HG03064 (cell line): Measurements from ENCODE around the gene HNRNPA1.
"Not testable (repeated sequence)": the region's sequence is repeated elsewhere in the genome, so short reads cannot be mapped to it uniquely, and the experiment has no call there.

Experiments used
- ATAC-seq: cut with Tn5 transposase; IDR thresholded peaks from one replicate; pipeline ENCODE4 v1.9.1; 2021; ENCODE audit warnings: low read depth; ENCODE audit not compliant: unreplicated experiment

Gene HNRNPA1

DNA sequence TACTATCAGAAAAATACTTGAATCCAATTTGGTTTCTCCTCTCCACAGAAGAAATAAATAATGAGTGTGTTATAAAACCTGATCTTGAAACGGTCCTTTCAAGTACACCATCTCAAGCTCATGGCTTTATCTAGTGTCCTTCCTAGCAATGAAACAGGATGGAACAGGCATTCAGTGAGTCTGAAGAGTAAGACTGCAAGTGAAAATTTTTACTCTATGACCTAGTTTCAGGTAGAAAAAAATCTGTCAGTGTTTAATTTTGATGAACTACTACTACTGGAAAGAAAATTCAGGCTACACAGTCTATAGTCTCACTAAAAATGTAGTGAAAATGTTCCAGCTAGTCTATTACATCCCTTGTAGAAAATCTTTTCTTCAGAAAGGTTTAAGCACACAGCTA lies 8.3 kb upstream of the HNRNPA1 start:
- ATAC-seq: no peak

DNA sequence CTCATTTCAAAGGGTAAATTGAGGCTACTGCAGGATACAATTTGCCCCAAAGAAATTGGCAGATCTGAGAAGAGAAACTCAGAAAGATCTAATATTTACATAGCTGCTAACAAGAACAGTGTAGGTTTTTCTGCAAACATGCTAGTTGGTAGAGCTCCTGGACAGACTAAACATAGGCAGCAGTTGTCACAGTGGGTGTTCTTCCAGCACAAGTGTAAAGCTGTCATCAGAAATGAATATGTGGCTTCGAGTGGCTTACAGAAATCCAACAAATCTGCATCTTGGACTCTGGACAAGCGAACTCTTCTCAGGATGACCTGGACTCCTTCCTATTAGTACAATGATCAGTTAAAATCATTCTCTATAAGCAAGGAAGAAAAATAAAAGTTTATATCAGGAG lies 6.5 kb upstream of the HNRNPA1 start:
- no peak for ATAC-seq

- no peak for ATAC-seq
Observed at GRCh38 chr12:54276368-54276767, 4.2 kb upstream of the HNRNPA1 start.

DNA sequence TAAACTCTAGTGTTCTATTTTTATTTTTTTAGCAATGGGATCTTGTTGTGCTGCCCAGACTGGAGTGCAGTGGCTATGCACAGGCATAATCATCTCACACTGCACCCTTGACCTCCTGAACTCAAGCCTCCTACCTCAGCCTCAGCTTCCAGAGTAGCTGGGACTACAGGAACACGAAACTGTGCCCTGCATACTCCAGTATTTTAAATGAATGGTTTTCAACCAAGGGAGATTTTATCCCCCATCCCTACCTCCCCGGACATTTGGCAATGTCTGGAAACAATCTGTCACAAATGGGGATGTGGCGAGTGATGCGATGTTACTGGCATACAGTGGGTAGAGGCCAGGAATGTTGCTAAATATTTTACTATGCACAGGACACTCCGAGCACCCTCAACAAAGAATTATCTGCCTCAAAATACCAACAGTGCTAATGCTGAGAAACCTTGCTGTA lies 2.7 kb upstream of the HNRNPA1 start:
- no peak for ATAC-seq

GRCh38 chr12:54279227-54279631 lies 1.3 kb upstream of the HNRNPA1 start:
- peak; percentile 0 for ATAC-seq

- ATAC-seq: peak; percentile 81
Observed at GRCh38 chr12:54279632-54280467, 676 bp upstream of the HNRNPA1 start, which contains the start of gene CBX5. Gene CBX5 (minus strand): TSS chr12:54280122. CDS start chr12:54257650, 22,472 bp downstream.

- ATAC-seq: not testable (repeated sequence)
Observed at GRCh38 chr12:54281261-54281638, 724 bp downstream of the HNRNPA1 start.

DNA sequence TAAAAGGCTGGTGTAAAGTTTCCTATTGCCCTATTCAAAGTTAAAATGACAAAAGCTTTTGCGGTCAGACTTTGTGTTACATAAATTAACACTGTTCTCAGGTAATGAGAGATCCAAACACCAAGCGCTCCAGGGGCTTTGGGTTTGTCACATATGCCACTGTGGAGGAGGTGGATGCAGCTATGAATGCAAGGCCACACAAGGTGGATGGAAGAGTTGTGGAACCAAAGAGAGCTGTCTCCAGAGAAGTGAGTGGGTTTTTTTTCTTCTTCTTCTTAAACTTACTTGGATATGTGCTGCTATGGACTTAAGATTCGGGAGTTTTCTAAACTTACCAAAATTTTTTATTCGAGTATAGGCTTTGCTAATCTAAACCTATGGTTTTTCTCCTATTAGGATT lies 1.2 kb downstream of the HNRNPA1 start:
- not testable (repeated sequence) for ATAC-seq

DNA sequence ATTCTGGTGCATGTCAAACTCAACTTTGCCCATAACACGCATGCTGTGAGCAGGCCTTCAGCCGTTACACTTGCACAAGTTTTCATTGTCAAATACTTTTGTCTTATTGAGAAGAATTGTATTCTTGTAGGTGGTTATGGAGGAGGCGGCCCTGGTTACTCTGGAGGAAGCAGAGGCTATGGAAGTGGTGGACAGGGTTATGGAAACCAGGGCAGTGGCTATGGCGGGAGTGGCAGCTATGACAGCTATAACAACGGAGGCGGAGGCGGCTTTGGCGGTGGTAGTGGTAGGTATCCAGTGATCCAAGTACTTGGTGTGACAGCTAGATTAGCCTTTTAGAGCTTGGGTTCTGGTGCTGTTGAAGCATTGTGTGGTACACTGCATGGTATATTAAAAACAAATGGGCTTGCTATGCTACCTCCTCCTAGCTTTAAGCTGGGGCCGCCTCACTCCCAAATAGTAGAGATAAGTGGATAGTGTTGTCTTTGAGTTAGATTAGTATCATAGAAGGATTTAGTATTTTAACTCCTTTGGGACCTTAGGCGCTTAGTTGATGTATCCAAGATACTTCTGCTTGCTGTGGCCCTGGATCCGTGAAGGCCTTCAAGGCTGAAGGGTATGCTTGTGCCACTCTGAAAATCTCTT lies 2.5 kb downstream of the HNRNPA1 start:
- no peak for ATAC-seq

DNA sequence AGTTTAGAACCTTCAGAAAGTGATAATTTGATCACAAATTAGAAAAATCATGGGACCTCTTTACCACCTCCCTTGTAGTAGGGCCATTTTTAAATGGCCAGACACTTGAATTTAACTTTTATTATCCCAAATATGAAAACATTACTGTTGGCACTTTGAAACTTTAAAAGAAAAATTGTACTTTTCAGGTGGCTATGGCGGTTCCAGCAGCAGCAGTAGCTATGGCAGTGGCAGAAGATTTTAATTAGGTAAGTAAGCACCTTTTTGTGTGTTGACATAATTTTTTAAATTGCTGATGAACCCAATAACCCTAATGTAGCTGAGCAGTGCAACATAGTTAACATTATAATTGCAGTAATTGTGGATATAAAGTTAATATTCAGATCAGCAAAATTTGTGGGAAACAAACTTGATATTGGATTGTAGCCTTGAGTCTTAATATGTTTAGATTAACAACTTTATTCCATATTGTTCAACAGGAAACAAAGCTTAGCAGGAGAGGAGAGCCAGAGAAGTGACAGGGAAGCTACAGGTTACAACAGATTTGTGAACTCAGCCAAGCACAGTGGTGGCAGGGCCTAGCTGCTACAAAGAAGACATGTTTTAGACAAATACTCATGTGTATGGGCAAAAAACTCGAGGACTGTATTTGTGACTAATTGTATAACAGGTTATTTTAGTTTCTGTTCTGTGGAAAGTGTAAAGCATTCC lies 3.7 kb downstream of the HNRNPA1 start:
- not testable (repeated sequence) for ATAC-seq

- no peak for ATAC-seq
Observed at GRCh38 chr12:54285150-54286041, 4.9 kb downstream of the HNRNPA1 start.

DNA sequence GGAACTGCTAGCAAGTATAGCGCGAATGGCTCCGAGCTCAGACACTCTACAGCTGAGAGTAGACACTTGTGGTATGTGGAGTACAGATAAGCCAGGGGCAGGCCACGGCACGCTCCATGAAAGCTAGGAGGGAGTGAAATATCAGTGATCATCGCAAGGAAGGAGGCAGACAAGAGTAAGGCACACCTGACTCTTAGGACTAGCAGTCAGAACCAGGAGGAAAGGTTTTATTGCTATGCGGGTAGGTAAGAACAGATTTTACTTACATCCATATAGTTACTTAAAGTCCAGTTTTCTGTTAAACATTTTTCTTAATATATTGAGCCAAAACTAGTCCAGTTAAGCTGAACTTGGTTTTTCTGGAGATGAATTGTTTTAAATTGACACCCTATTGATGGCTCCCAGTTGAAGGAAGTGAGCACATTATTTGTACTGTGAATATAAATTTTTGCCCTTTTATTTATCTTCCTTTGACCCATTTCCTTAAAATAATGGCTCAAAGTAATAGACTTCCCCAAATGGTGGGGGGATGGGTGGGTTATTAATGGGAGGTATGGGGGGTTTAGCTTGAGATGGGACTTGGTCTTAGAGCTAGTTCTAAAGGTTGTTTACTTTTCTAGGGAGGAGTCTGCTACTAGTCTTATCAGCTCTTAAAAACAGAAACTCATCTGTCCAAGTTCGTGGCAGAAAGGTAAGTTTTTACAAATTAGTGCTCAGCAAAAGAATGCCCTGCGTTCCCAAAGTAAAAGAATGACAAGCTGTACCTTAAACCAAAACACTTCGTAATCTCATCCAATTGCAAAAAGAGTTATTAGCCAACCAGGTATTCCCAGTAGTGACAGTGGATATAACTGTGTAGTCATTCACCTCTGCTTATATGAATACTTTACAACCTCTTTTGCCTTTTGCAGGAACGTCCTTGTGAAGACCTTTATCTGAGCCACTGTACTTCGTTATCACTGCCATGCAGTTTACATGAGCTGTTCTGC lies 5.8 kb downstream of the HNRNPA1 start:
- no peak for ATAC-seq

DNA sequence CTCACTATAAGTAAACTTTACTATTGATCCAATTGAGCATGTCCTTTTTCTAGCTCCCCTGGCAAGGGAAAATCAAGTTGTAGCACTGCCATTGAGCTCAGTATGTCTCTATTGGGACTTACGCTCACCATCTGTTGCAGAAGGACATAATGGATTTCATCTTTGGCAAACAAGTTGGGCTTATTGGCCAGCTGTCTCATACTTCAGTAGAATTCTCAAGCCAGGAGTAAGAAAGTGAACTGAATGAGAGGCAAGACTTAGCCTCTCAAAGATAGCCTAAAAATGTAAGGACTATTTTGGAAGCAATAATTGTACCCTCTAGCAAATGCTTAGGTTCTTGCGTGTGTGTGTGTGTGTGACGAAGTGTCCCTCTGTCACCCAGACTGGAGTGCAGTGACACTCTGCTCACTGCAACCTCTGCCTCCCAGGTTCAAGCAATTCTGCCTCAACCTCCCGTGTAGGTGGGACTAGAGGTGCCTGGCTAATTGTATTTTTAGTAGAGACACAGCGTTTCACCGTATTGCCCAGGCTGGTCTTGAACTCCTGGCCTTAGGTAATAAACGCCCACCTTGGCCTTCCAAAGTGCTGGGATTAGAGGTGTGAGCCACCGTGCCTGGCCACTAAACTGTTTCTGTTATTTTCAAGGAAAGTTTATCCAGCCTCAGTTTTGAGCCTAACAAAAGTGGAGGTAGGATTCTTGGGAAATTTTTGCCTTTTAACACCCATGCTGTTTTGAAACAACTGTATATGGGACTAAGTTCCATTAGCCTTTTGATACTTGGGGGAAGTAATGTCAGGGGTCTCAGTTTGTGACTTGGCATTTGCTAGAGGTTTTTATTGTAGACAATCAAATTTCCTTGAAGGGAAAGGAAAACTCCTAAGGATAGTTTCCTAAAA lies 7.0 kb downstream of the HNRNPA1 start:
- no peak for ATAC-seq

- ATAC-seq: no peak
Observed at GRCh38 chr12:54292083-54292930, 11.8 kb downstream of the HNRNPA1 start.

GRCh38 chr12:54292931-54293241 lies 12.4 kb downstream of the HNRNPA1 start:
- ATAC-seq: no peak

GRCh38 chr12:54294152-54294952 lies 13.8 kb downstream of the HNRNPA1 start:
- ATAC-seq: no peak
